MCF 10A (cell line): Measurements from ENCODE around the gene CDC42SE2. TPM values are rescaled to one million over a fixed set of nuclear protein-coding genes. Genes with fewer than 3 reads are reported as not detected.
"Not testable (repeated sequence)": the region's sequence is repeated elsewhere in the genome, so short reads cannot be mapped to it uniquely, and the experiment has no call there.

Source experiments
- BruUV-seq: library from RNA; stranded (reverse); fragments of 400-500 nt; replicated peaks from 2 replicates; lab custom pipeline; 2021; lab: Mats Ljungman, UMichigan
- CTCF ChIA-PET: fragments of 300-600 bp; sonication (Branson Sonifier 250); formaldehyde crosslinking; extraction: SDS; loops from one replicate; lab custom pipeline; 2021; ENCODE audit warnings: antibody characterized with exemption, inconsistent platforms; lab: Yijun Ruan, JAX
- POLR2A ChIA-PET: fragments of 300-600, 350-650 bp; sonication (Branson Sonifier 250); formaldehyde crosslinking; extraction: SDS; loops from one replicate; lab custom pipeline; 2020; ENCODE audit warnings: antibody characterized with exemption, inconsistent platforms; lab: Yijun Ruan, JAX
- DNase-seq: peaks from one replicate; pipeline ENCODE4 v3.0.0-alpha.2; 2018; ENCODE audit not compliant: unreplicated experiment
- H3K27ac Mint-ChIP-seq: one replicate; pipeline ENCODE4 v1.8.0; 2022; ENCODE audit warnings: mild to moderate bottlenecking, low read depth, mixed read lengths; ENCODE audit not compliant: unreplicated experiment
- H3K27me3 Mint-ChIP-seq: one replicate; pipeline ENCODE4 v1.8.0; 2022; ENCODE audit warnings: mixed read lengths; ENCODE audit not compliant: insufficient read depth, unreplicated experiment
- H3K36me3 Mint-ChIP-seq: one replicate; pipeline ENCODE4 v1.8.0; 2022; ENCODE audit warnings: mild to moderate bottlenecking, moderate library complexity, mixed read lengths; ENCODE audit not compliant: insufficient read depth, unreplicated experiment
- H3K4me1 Mint-ChIP-seq: one replicate; pipeline ENCODE4 v1.8.0; 2022; ENCODE audit warnings: mixed read lengths; ENCODE audit not compliant: insufficient read depth, unreplicated experiment
- H3K4me3 Mint-ChIP-seq: one replicate; pipeline ENCODE4 v1.8.0; 2022; ENCODE audit warnings: mild to moderate bottlenecking, moderate library complexity, mixed read lengths; ENCODE audit not compliant: unreplicated experiment
- H3K9me3 Mint-ChIP-seq: one replicate; pipeline ENCODE4 v1.8.0; 2022; ENCODE audit warnings: mixed read lengths; ENCODE audit not compliant: unreplicated experiment
- CTCF ChIP-seq: fragments of 200-600 bp; IDR thresholded peaks from one replicate; pipeline ENCODE4 v1.8.0; 2022; ENCODE audit warnings: antibody characterized with exemption, mild to moderate bottlenecking; ENCODE audit not compliant: unreplicated experiment
- intact Hi-C: fragments of 100-400 bp; cut with micrococcal nuclease; formaldehyde crosslinking; loops from 2 replicates; pipeline ENCODE4 v1.14.1; 2022
- total RNA-seq: library from RNA; stranded (reverse); gene quantifications from 2 replicates; pipeline ENCODE4 v1.2.3, GENCODE V29; 2022

CDC42SE2 gene
- total RNA-seq, 1 experiment from 2014 or later = 71.0 TPM

- peaks cover 21% of the 10 kb centered on the region for H3K36me3 Mint-ChIP-seq
- CTCF ChIA-PET = interaction anchor here (0.6 to 1.4 kb wide), 3 partner anchors 12 to 115 kb away, joined by 3 to 6 read pairs (median 4); no protein-coding TSS in a partner anchor
Observed at GRCh38 chr5:131277875-131278740, 14.3 kb downstream of the CDC42SE2 start.

GRCh38 chr5:131278741-131279124, 14.9 kb downstream of the CDC42SE2 start:
- H3K27me3 Mint-ChIP-seq, CTCF ChIA-PET, H3K9me3 Mint-ChIP-seq, DNase-seq, H3K4me3 Mint-ChIP-seq, intact Hi-C loops, BruUV-seq: not testable (repeated sequence)
- POLR2A ChIA-PET = interaction anchor here (0.6 to 13.1 kb wide), 8 partner anchors 8 to 113 kb away, joined by 3 to 279 read pairs (median 8); partner anchors contain the start of genes CDC42SE2 and HINT1
- peaks cover 25% of the 10 kb centered on the region for H3K36me3 Mint-ChIP-seq
- H3K4me1 Mint-ChIP-seq = peaks cover 45% of the 10 kb centered on the region
- H3K27ac Mint-ChIP-seq = peak overlapping the region; percentile 65

More at GRCh38 chr5:131277875-131278740, 14.3 kb downstream of the CDC42SE2 start:
- H3K27me3 Mint-ChIP-seq = no peaks in the 10 kb centered on the region
- intact Hi-C loops = no loop called here
- BruUV-seq = no TSS peak
- no peak overlapping the region for H3K4me3 Mint-ChIP-seq
- peaks cover 45% of the 10 kb centered on the region for H3K4me1 Mint-ChIP-seq
- H3K9me3 Mint-ChIP-seq = no peaks in the 10 kb centered on the region
- POLR2A ChIA-PET = interaction anchor here (0.6 to 13.1 kb wide), 10 partner anchors 8 to 114 kb away, joined by 3 to 279 read pairs (median 6); partner anchors contain the start of gene CDC42SE2
- H3K27ac Mint-ChIP-seq = peak overlapping the region; percentile 65
- no peak for TF ChIP-seq CTCF
- DNase-seq = peak; percentile 23

- no TSS peak for BruUV-seq
- ChIA-PET CTCF (interaction anchor here (0.6 to 2.8 kb wide), 3 partner anchors 14 to 103 kb away, joined by 3 to 11 read pairs (median 4); no protein-coding TSS in a partner anchor), POLR2A (interaction anchor here (0.6 to 13.1 kb wide), 6 partner anchors 8 to 114 kb away, joined by 3 to 279 read pairs (median 20); partner anchors contain the start of genes CDC42SE2 and HINT1)
- DNase-seq = no peak
- Mint-ChIP-seq H3K36me3 (peaks cover 25% of the 10 kb centered on the region), H3K27me3 (no peaks in the 10 kb centered on the region), H3K9me3 (no peaks in the 10 kb centered on the region), H3K27ac (peak overlapping the region; percentile 44), H3K4me1 (peaks cover 42% of the 10 kb centered on the region), H3K4me3 (no peak overlapping the region)
- no peak for TF ChIP-seq CTCF
- intact Hi-C loops = no loop called here
Observed at GRCh38 chr5:131279204-131279603, 15.4 kb downstream of the CDC42SE2 start.

GRCh38 chr5:131280417-131280816, 16.6 kb downstream of the CDC42SE2 start:
- ChIA-PET CTCF (interaction anchor here (0.8 to 2.8 kb wide), 3 partner anchors 15 to 104 kb away, joined by 3 to 11 read pairs (median 4); no protein-coding TSS in a partner anchor), POLR2A (interaction anchor here (0.6 to 13.1 kb wide), 19 partner anchors 9 to 1587 kb away, joined by 3 to 279 read pairs (median 7); partner anchors contain the start of genes CDC42SE2, HINT1 and LYRM7)
- H3K9me3 Mint-ChIP-seq = no peaks in the 10 kb centered on the region
- H3K4me1 Mint-ChIP-seq = peaks cover 32% of the 10 kb centered on the region
- peaks cover 32% of the 10 kb centered on the region for H3K36me3 Mint-ChIP-seq
- peak overlapping the region; percentile 51 for H3K4me3 Mint-ChIP-seq
- H3K27ac Mint-ChIP-seq = peak overlapping the region; percentile 84
- H3K27me3 Mint-ChIP-seq = no peaks in the 10 kb centered on the region
- no TSS peak for BruUV-seq
- no peak for TF ChIP-seq CTCF
- DNase-seq = peak; percentile 48
- intact Hi-C loops = no loop called here
